ENCODE results near the gene INKA1. TPM values are rescaled to one million over a fixed set of nuclear protein-coding genes. Genes with fewer than 3 reads are reported as not detected.

Gene INKA1
- total and polyA plus RNA-seq, 3 donors from 2014 or later, result 4.0 to 6.3 (median 5.1) TPM

GRCh38 chr3:49786357-49787181 is 16.5 kb upstream of the INKA1 start, which contains the start of gene IP6K1:
Gene IP6K1, minus strand, starts transcription at chr3:49786542. Its CDS starts 38,502 bp downstream, at chr3:49748040.
- intact Hi-C loops (cut with DNase I; ENCODE audit: low total_unique reads), result no loop called here

GRCh38 chr3:49787182-49787464 is 15.9 kb upstream of the INKA1 start:
- 47 to 54% methylated on average over 3 of the region's 3 CpGs for WGBS, 2 donors
- intact Hi-C loops (cut with DNase I; ENCODE audit: low total_unique reads), result no loop called here
- Histone ChIP-seq H3K27ac (peak overlapping the region; percentile 99), H3K4me3 (peak overlapping the region; percentile 93 to 96), H3K27me3 (no peaks in the 10 kb centered on the region), H3K36me3 (ENCODE audit: low read depth, missing control alignments) (no peaks in the 10 kb centered on the region), H3K9me3 (no peaks in the 10 kb centered on the region), H3K4me1 (peaks cover 32% of the 10 kb centered on the region)
- peak; percentile 65 for DNase-seq
- TF ChIP-seq POLR2A (IDR thresholded peaks at IDR 0.05) (no peak), CTCF (IDR thresholded peaks at IDR 0.05) (no peak)

More at GRCh38 chr3:49786357-49787181, 16.5 kb upstream of the INKA1 start, which contains the start of gene IP6K1:
- peaks cover 33% of the 10 kb centered on the region for H3K4me1 ChIP-seq
- H3K27ac ChIP-seq, result peak within 1 kb of the TSS; percentile 99
- H3K4me3 ChIP-seq, result peak within 1 kb of the TSS; percentile 93 to 96
- DNase-seq, result peak; percentile 100
- no peaks in the 10 kb centered on the region for H3K9me3 ChIP-seq
- no peaks in the 10 kb centered on the region for H3K36me3 ChIP-seq (ENCODE audit: low read depth, missing control alignments)
- H3K27me3 ChIP-seq, result no peaks in the 10 kb centered on the region
- TF ChIP-seq CTCF (IDR thresholded peaks at IDR 0.05), result no peak
- peak; percentile 34 for TF ChIP-seq POLR2A (IDR thresholded peaks at IDR 0.05)
- whole genome bisulfite sequencing, 2 donors, result 3% methylated on average over 25 to 52 of the region's 55 CpGs

GRCh38 chr3:49787536-49787935 is 15.5 kb upstream of the INKA1 start:
- no peaks in the 10 kb centered on the region for H3K36me3 ChIP-seq (ENCODE audit: low read depth, missing control alignments)
- H3K27ac ChIP-seq, result peak overlapping the region; percentile 99
- intact Hi-C loops (cut with DNase I; ENCODE audit: low total_unique reads), result no loop called here
- 56 to 82% methylated on average over 4 to 5 of the region's 5 CpGs for WGBS, 2 donors
- DNase-seq, result no peak
- no peaks in the 10 kb centered on the region for H3K27me3 ChIP-seq
- H3K9me3 ChIP-seq, result no peaks in the 10 kb centered on the region
- peaks cover 33% of the 10 kb centered on the region for H3K4me1 ChIP-seq
- TF ChIP-seq POLR2A (IDR thresholded peaks at IDR 0.05), result no peak
- TF ChIP-seq CTCF (IDR thresholded peaks at IDR 0.05), result no peak
- H3K4me3 ChIP-seq, result no peak overlapping the region

- Histone ChIP-seq H3K27me3 (no peaks in the 10 kb centered on the region), H3K36me3 (ENCODE audit: low read depth, missing control alignments) (no peaks in the 10 kb centered on the region), H3K27ac (no peak overlapping the region), H3K9me3 (no peaks in the 10 kb centered on the region), H3K4me3 (no peak overlapping the region), H3K4me1 (peaks cover 33% of the 10 kb centered on the region)
- DNase-seq, result no peak
- intact Hi-C loops (cut with DNase I; ENCODE audit: low total_unique reads), result no loop called here
- TF ChIP-seq CTCF (IDR thresholded peaks at IDR 0.05) (no peak), POLR2A (IDR thresholded peaks at IDR 0.05) (no peak)
- 93 to 100% methylated on average over 2 of the region's 2 CpGs for WGBS, 2 donors
These were observed 15.0 kb upstream of the INKA1 start for GRCh38 chr3:49788056-49788455.
